GM12891 (cell line): ENCODE data around the gene RAG1.

ENCODE experiments used
- PAX5 ChIP-seq: IDR thresholded peaks from 2 replicates; pipeline ENCODE4 v1.6.1; 2011; ENCODE audit warnings: low read length, moderate library complexity, mild to moderate bottlenecking; ENCODE audit not compliant: insufficient read depth, severe bottlenecking
- POLR2A ChIP-seq: IDR thresholded peaks from 2 replicates; pipeline ENCODE4 v1.6.1; 2011; ENCODE audit warnings: low read depth, low read length, control low read depth
- POLR2AphosphoS5 ChIP-seq: IDR thresholded peaks from 2 replicates; pipeline ENCODE4 v1.6.1; 2011; ENCODE audit warnings: low read depth, low read length, control low read depth
- SPI1 ChIP-seq: IDR thresholded peaks from 2 replicates; pipeline ENCODE4 v1.6.1; 2011; ENCODE audit warnings: low read depth, low read length, control low read depth
- TAF1 ChIP-seq: IDR thresholded peaks from 2 replicates; pipeline ENCODE4 v1.6.1; 2011; ENCODE audit warnings: low read depth, low read length, control low read depth

DNA sequence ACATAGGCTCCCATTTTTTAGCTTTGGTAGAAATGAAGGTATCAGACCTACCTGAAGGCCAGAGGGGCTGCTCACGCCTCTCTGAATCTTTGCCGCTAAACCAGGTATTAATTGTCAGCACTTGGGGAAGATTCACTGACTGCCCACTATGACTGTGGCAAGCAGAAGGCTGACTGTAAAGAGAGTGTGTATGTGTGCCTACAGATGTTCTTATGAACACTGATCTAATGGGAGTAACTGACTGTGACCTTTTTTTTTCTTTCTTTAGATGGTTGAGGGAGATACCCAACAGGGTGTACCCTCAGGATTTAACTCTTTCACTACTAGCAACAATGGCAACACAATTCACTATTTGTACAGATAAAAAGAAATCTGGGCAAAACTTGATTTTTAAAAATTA lies 30.2 kb downstream of the RAG1 start, which contains the start of gene RAG2:
- no peak for TF ChIP-seq POLR2A
- no peak for TF ChIP-seq TAF1
- no peak for TF ChIP-seq POLR2AphosphoS5
- TF ChIP-seq SPI1 = no peak
- TF ChIP-seq PAX5 = no peak
